GM19240 (cell line): ENCODE measurements around the gene SMIM14.
A peak's percentile ranks its signal among the peaks of the same experiment; 100 is the strongest.
"Not testable (repeated sequence)": the region's sequence is repeated elsewhere in the genome, so short reads cannot be mapped to it uniquely, and the experiment has no call there.

Experiments
- DNase-seq: peaks from one replicate; pipeline ENCODE4 v3.0.0; 2011; ENCODE audit warnings: low spot score; ENCODE audit not compliant: insufficient read length

SMIM14 gene

DNA sequence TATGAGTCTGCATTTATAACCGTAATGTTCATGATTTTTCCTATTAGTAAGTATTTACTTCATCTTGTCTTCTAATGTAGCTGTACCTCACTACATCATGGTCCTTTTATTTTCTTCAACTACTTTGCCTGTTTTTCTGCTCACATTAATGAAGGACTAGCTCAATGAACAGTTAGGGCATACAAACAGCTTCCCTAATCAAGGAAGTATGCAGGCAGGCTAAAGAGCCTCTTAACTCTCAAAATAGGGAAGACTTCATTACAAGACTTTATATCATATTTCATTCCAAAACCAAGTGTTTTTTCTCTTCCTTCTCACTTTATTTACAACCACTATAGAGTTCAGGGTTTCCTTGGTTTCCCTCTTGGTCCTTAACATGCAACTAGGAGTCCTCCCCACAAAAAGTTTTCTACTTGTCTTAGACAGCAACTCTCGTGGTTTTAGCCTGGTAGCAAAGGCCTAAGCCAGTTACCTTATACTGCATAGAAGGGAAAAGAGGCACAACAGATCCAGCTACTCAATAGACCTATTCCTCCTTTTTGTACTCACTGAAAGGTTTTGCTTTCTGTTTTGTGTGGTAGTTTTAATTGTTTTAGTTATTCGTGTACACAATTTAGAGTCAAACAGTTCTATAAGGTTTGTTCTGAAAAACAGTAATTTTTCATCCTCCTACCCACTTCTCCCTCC is 40.8 kb downstream of the SMIM14 start:
- no peak for DNase-seq

DNA sequence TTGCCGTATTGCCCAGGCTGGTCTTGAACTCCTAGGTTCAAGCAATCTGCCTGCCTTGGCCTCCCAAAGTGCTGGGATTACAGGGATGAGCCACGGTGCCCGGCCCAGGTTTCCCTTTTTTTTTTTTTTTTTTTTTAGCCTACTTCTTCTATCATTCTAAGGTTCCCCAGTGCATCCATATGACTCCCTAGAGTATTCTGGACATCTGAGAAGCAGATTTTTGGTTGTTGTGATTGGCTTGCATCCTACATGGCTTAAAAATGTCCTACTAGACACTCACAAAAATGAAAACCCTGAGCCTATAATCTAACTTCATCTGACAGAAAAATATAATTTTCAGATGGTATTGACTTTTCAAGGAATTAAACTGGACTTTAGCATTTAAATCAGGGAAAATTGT is 41.7 kb downstream of the SMIM14 start:
- no peak for DNase-seq

DNA sequence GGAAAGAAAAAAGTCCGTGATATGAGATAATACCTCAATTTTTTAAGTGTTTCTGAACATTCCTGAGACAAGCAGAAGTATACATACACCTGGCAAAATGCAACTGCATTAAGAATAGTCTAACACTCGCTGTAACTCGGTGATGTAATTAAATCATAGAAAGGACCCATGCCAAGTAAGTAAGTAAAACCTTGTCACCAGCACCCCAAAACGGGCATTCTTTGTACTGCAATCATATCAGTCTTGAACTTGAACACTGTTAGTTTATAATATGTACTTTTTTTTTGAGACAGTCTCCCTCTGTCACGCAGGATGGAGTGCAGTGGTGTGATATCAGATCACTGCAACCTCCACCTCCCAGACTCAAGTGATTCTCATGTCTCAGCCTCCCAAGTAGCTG is 47.4 kb downstream of the SMIM14 start:
- no peak for DNase-seq

DNA sequence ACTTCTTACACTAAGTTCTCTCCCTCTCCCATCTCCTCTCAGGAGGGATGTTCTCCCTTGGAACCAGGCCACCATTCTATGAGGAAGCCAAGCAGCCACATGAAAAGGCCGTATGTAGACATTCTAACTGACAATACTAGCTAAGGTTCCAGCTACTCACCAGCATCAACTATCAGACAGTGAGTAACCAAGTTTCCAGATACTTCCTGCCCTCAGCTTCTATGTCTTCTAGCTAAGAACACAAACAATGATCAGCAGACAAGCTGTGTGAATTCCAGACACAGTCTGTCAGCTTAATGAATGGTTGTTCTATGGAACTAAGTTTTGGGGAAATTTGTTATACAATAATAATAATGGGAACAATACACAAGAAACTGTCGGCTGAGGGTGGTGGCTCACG is 50.8 kb downstream of the SMIM14 start:
- no peak for DNase-seq

DNA sequence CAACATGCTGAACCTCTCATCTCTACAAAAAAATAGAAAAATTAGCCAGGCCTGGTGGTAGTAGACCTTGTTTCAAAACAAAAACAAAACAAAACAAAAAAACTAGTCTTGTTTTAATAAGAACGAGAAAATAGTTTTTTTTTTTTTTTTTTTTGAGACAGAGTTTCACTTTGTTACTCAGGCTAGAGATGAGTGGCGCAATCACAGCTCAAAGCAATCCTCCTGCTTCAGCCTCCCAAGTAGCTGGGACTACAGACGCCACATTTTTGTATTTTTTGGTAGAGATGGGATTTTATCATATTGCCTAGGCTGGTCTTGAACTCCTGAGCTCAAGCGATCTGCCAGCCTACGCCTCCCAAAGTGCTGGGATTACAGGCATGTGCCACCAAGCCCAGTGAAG is 63.7 kb downstream of the SMIM14 start:
- no peak for DNase-seq

DNA sequence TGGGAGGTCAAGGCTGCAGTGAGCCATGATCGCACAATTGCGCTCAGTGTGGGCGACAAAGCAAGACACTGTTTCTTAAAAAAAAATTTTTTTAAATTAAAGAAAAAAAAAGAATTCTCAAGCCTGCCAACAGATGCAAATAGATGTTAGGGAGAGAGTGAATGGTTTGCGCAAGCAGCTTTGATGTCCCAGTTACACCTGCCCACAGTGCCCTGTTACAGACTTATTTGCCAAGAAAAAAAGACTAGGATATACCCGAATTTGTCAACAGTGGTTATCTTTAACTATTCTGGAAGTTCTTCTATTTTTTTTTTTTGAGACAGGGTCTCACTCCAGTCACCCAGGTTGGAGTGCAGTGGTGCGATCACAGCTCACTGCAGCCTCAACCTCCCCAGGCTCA is 67.2 kb downstream of the SMIM14 start:
- DNase-seq = no peak

DNA sequence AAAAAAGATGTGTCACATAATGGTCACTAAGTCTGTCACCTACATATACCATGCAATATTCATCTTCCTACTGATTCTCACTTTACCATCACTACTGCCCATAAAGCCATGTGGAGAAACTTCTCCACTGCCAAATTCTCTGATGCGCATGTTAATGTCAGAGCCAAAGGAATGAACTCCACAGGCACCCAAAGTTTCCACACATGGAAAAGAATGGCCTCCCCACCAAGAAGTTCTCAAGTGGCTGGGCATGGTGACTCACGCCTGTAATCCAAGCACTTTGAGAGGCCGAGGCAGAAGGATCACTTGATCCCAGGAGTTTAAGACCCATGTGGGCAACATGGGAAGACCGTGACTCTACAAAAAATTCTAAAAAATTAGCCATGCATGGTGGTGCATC is 67.6 kb downstream of the SMIM14 start:
- no peak for DNase-seq

DNA sequence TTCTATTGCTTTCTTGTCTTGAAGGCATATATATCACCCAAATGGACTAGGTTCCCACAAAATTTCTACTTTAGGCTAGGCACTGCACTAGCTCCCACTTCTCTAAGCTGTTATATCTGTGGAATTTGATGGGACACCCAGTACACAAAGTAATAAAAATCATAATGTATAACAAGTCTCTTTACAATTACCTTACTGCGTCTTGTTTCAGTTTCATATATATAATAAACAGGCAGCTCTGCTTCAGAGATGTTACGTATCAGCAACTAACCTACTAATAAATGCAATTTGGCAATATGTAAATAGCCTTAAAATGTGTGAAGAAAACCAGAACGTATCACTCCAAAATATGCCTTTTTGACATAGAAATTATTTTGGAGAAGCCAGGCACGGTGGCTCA is 69.5 kb downstream of the SMIM14 start:
- DNase-seq = no peak

DNA sequence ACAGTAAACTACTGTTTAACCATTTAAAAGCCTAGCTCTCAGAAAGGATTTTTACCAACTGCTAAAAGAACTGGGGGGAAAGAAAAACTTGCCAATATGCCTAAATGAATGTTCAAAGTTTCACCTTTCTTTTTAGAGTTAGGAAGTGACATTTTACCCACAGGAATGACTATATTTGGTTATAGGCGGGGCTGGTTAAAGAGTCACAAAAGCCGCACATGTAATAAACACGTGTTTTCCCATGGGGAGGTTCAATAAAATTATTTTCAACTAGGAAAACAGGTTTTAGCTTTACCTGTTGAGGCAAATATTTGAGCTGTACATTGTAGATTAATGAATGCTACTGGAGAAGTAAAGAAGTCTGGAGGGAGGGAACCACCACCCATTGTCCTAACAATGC is 69.9 kb downstream of the SMIM14 start:
- DNase-seq = peak; percentile 6

DNA sequence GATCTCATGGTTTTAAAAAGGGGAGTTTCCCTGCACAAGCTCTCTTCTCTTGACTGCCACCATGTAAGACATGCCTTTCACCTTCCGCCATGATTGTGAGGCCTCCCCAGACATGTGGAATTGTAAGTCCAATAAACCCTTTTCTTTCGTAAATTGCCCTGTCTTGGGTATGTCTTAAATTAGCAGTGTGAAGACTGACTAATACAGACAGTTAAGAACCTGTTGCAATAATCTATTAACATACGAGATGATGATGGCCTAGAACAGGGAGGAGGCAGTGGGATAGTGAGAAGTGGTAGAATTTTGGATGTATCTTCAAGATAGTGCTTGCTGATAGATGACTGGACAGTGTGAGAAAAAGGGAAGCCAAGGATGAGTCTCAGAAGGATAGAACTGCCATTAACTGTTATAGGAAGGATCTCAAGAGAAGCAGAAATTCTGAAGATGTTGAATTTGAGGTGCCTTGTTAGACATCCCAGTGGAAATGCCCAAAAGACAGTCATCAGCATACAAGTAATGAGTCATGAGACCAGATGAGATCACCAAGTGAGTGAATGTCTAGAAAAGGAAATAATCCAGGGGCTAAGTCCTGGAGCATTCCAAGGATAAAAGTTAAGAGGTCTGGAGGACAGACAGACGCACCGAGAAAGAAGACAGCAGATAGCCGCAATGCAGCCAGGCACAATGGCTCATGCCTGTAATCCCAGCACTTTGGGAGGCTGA is 72.6 kb downstream of the SMIM14 start:
- no peak for DNase-seq

DNA sequence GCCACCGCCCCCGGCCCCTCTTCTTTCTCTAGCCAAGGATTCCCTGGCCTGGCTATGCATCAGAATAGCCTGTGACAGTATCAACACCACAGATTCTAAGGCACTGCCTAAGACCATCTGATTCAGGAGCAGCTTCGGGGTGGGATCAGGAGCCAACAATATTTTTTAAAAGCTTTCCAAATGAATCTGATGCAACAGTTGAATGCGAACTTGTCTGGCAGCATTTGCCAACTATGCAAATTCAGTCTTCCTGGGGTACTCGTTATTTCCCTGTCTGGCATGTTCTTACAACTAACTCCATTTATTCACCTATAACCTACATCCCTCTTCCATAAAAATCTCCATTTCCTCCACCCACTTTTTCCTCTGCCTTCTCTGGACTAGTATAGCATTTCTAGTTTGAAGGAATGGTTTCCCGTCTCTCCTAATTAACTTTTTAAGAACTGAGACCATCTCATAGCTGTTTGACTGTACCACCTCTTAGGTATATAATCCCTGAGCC is 75.3 kb downstream of the SMIM14 start:
- DNase-seq = no peak

DNA sequence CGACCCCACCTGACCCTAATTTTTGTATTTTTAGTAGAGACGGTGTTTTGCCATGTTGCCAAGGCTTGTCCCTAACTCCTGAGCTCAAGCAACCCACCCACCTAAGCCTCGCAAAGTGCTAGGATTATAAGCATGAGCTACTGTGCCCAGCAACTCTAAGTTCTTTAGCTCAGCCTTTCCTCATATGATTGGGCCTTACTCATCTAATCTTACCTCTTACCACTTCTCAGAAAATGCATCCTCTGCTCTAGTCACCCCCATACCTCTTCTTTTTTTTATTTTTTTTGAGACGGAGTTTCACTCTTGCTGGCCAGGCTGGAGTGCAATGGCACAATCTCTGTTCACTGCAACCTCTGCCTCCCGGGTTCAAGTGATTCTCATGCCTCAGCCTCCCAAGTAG is 75.9 kb downstream of the SMIM14 start:
- DNase-seq = no peak

DNA sequence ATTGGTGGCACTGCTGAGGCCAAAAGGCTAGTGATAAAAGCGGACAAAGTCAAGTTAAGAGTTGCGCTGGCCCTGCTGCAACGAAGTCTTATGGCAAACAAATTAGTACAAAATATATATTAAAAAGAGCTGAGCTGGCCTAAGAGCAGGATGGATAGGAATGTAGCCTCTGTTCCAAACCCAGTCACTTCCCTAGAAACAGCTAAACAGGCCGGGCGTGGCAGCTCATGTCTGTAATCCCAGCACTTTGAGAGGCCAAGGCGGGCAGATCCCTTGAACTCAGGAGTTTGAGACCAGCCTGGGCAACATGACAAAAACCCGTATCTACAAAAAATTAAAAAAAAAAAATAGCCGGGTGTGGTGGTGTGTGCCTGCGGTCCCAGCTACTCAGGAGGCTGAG is 79.0 kb downstream of the SMIM14 start:
- DNase-seq = no peak

DNA sequence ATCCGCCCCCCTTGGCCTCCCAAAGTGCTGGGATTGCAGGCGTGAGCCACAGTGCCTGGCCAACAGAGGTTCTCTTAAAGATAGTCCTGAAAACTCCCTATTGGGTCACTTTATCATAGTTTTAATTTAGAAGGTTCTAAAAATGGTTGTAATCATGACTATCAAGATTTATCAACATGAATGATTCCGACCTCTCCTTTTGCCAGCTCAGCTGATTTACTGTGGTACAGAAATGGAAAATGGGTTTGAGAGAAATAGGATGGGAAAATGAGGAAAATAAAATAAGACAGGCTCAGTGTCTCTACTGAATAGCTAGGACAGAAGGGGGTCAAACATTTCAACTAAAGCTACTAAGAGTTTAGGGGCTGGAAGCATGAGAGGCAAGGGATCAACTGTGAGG is 83.2 kb downstream of the SMIM14 start:
- no peak for DNase-seq

DNA sequence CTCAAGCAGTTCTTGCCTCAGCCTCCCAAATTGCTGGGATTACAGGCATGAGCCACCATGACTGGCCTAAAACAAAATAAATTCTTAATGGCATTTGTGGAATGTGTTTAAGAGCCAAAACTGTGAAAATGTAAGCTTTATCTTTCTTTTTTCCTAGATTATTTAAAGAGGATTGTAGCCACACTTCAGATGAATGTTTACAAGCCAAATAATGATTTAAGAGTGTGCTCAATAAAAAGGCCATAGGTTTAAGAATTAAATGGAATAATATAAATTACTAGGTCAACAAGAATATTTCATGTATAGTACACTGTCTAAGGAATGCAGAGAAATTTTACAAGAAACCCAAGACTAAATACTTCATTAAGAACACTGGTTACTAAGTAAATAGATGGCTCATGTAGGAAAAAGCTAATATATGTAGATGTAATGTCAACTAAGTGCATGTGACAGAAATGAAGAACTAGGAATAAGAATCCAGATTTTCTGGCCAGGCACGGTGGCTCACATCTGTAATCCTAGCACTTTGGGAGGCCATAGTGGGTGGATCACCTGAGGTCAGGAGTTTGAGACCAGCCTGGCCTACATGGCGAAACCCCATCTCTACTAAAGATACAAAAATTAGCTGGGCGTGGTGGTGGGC is 90.1 kb downstream of the SMIM14 start:
- DNase-seq = no peak

DNA sequence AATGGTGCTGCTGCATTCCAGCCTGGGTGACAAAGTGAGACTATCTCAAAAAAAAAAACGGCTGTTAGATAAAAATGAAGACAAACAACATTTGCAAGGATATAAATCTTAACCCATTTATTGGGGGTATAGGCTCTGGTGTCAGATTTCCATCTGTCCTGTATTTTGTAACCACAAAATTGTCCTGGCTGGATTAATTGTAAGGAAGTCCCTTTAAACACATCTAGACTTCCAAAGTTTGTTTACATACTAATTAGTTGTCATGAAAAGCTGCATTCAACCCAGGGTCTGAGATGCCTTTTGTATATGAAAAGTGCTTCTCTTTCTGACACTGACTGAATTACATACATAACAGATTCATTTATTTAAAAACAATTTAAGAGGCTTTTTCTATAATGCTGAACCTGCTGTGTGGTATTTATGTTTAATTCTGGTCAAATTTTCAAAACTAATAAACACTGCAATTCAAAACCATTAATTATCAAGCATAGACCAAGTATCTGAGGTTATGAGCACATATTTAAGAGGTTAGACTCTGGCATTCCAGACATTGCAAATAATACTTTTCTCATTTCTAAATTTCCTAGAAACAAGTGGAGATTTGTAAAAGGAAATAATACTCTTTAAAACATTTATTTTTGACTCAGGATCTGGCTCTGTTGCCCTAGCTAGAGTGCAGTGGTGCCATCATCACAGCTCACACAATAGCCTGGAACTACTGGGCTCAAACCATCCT is 93.9 kb downstream of the SMIM14 start:
- no peak for DNase-seq

DNA sequence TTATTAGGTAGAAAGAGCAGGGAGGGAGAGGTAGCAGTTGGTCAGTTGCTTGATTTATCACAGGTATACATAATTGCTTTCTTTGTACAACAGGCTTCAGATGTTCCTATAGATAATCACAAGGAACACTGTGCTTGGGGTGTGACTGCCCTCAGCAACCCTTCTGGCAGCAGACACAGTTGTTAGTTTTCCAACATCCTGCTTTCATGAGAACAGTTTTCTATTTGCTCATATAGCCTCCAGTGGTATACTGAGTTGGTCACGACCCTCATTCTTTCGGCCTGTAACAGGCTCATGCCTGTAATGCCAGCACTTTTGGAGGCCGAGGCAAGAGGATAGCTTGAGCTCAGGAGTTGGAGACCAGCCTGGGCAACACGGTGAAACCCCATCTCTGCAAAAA is 94.6 kb downstream of the SMIM14 start:
- not testable (repeated sequence) for DNase-seq

DNA sequence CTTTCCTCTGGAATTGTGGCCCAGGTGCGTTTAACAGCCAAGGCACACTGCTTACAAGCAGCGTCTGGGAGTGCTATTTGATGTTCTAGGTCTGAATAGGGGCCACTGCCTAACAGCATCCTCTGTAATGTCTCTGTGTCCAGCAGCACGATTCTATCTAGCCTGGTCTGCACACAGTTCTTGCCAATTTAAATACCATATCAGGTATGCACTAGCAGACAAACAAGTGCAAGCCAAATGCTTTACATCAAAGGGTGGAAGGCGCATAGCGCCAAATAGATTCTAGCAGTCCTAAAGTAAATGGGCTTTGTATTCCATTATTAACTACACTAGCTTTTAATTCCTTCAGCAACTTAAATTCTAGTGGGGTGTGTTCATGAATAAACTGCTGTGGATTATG is 95.6 kb downstream of the SMIM14 start:
- DNase-seq = no peak

DNA sequence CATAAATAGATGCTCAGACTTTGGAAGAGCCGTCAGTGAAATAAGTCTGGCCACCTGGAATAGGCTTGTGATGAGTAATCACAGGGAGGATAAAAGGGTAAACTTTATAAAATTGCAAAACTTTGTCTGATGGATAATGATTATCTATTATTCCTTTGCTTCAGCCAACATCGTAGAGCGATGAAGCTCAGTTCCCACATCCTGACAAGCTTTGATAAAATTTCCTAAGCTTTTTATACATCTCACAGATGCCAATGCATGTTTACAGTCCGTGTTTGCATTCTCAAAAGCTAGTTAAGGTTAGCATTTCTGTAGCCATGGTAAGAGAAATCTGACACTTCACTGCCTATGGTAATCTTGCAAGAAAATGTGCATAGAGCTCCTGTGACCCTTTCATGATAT is 96.1 kb downstream of the SMIM14 start:
- DNase-seq = no peak

DNA sequence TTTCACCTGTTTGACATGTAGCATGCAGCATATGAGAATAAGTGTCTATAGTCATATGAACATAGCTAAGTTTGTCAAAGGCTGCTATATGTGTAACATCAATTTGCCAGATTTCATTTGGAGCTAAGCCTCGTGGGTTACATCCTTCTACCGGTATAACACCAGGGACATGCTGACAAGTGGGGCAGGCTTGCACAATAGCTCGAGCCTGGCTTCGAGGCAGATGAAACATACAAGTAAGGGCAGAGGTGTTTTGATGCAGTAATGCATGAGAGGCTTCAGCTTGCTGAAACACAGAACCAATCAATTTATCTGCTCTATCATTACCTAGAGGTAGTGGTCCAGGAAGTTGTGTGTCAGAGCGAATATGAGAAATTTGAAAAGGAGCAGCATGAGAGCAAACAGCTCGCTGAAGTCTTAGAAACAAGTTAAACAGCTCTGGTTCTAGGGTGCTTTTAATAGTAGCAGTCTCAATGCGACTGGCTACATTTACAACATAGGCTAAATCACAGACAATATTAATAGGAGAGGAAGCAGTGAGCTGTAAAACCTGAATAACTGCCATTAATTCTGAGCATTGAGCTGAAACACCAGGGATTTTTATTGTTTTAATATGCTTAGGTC is 96.6 kb downstream of the SMIM14 start:
- DNase-seq = no peak

DNA sequence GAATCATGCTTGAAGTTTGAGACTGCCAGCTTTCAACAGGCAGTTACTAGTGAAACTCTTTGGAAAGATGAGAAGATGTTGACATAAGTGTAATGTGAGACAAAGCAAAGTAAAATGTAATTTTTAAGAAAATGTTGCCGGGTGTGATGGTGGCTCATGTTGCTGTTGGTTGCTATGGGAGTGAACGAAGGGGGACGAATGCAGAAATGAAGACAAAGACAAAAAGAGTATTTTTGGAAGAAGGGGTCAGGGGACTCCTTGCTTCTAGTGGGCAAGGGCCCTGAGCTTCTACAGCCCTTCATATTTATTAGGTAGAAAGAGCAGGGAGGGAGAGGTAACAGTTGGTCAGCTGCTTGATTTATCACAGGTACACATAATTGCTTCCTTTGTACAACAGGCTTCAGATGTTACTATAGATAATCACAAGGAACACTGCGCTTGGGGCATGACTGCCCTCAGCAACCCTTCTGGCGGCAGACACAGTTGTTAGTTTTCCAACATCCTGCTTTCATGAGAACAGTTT is 99.5 kb downstream of the SMIM14 start:
- no peak for DNase-seq
